HG03066 (cell line): ENCODE measurements around the gene MYCN.
"Not testable (repeated sequence)": the region's sequence is repeated elsewhere in the genome, so short reads cannot be mapped to it uniquely, and the experiment has no call there.

Source experiments
- ATAC-seq: cut with Tn5 transposase; IDR thresholded peaks from one replicate; pipeline ENCODE4 v1.9.1; 2021; ENCODE audit warnings: low read depth; ENCODE audit not compliant: unreplicated experiment

MYCN gene

GRCh38 chr2:15939854-15940660 lies at the start of gene MYCN:
Gene MYCN, plus strand, starts transcription at chr2:15940550. Its CDS starts 1,515 bp downstream, at chr2:15942065.
- no peak for ATAC-seq

GRCh38 chr2:15890936-15891905 lies 49.1 kb upstream of the MYCN start:
- ATAC-seq, result no peak

- ATAC-seq, result no peak
Observed at GRCh38 chr2:15892151-15892880, 48.0 kb upstream of the MYCN start.

- ATAC-seq, result no peak
Observed at GRCh38 chr2:15893085-15893484, 47.3 kb upstream of the MYCN start.

- ATAC-seq, result no peak
Observed at GRCh38 chr2:15893689-15894480, 46.5 kb upstream of the MYCN start.

GRCh38 chr2:15894481-15895144 lies 45.7 kb upstream of the MYCN start:
- no peak for ATAC-seq

- no peak for ATAC-seq
Observed at GRCh38 chr2:15895615-15896469, 44.5 kb upstream of the MYCN start.

- ATAC-seq, result no peak
Observed at GRCh38 chr2:15896859-15897258, 43.5 kb upstream of the MYCN start.

GRCh38 chr2:15897431-15898098 lies 42.8 kb upstream of the MYCN start:
- no peak for ATAC-seq

GRCh38 chr2:15899327-15899612 lies 41.1 kb upstream of the MYCN start:
- no peak for ATAC-seq

- no peak for ATAC-seq
Observed at GRCh38 chr2:15899751-15900493, 40.4 kb upstream of the MYCN start.

- no peak for ATAC-seq
Observed at GRCh38 chr2:15901095-15901807, 39.1 kb upstream of the MYCN start.

GRCh38 chr2:15901808-15902130 lies 38.6 kb upstream of the MYCN start:
- no peak for ATAC-seq

GRCh38 chr2:15903910-15904309 lies 36.4 kb upstream of the MYCN start:
- ATAC-seq, result not testable (repeated sequence)

- ATAC-seq, result no peak
Observed at GRCh38 chr2:15905267-15905645, 35.1 kb upstream of the MYCN start.

- no peak for ATAC-seq
Observed at GRCh38 chr2:15905986-15906491, 34.3 kb upstream of the MYCN start.

- no peak for ATAC-seq
Observed at GRCh38 chr2:15906778-15907177, 33.6 kb upstream of the MYCN start.
